AG09309 (cell line): ENCODE measurements around the gene SLC15A4.

Experiments
- DNase-seq: peaks from one replicate; pipeline ENCODE4 v3.0.0-alpha.2; 2010; ENCODE audit warnings: low read depth
- H3K4me3 ChIP-seq: 2 replicates; pipeline ENCODE4 v1.5.1; 2011; ENCODE audit warnings: mild to moderate bottlenecking, low read depth, low read length, moderate library complexity; ENCODE audit not compliant: control insufficient read depth
- CTCF ChIP-seq: IDR thresholded peaks from 2 replicates; pipeline ENCODE4 v1.5.1; 2011; ENCODE audit warnings: mild to moderate bottlenecking, low read depth, low read length, inconsistent platforms; ENCODE audit not compliant: insufficient read depth, control insufficient read depth; ENCODE audit errors: missing control alignments

The SLC15A4 gene

GRCh38 chr12:128793701-128794100 lies 30.1 kb downstream of the SLC15A4 start:
- H3K4me3 ChIP-seq, result no peak overlapping the region
- no peak for DNase-seq
- TF ChIP-seq CTCF, result no peak

GRCh38 chr12:128792881-128793280 lies 30.9 kb downstream of the SLC15A4 start:
- TF ChIP-seq CTCF, result no peak
- no peak for DNase-seq
- H3K4me3 ChIP-seq, result no peak overlapping the region

- no peak overlapping the region for H3K4me3 ChIP-seq
- TF ChIP-seq CTCF, result no peak
- DNase-seq, result no peak
These were observed 31.4 kb downstream of the SLC15A4 start for GRCh38 chr12:128792398-128792797.

- TF ChIP-seq CTCF, result no peak
- no peak for DNase-seq
- no peak overlapping the region for H3K4me3 ChIP-seq
These were observed 32.1 kb downstream of the SLC15A4 start for GRCh38 chr12:128791395-128792322.

GRCh38 chr12:128790653-128791373 lies 32.9 kb downstream of the SLC15A4 start:
- TF ChIP-seq CTCF, result no peak
- H3K4me3 ChIP-seq, result no peak overlapping the region
- DNase-seq, result no peak

- no peak for TF ChIP-seq CTCF
- H3K4me3 ChIP-seq, result no peak overlapping the region
- no peak for DNase-seq
These were observed 33.5 kb downstream of the SLC15A4 start for GRCh38 chr12:128790221-128790620.
